HL-60 (cell line): ENCODE data around the gene LCOR.

Experiments
- DNase-seq, 2 experiments: peaks; one replicate each; pipeline ENCODE4 v3.0.0-alpha.2; 2010 to 2020; ENCODE audit warnings: low read depth in 1 of 2, low spot score in 1 of 2
- H3K27ac ChIP-seq: fragments of 250-450 bp; sonication (Bioruptor Pico); replicated peaks from 2 replicates; pipeline ENCODE4 v1.5.1; 2020; ENCODE audit warnings: mild to moderate bottlenecking, moderate library complexity
- H3K27me3 ChIP-seq: fragments of 250-450 bp; sonication (Bioruptor Pico); 2 replicates; pipeline ENCODE4 v1.5.1; 2021; ENCODE audit warnings: mild to moderate bottlenecking, moderate library complexity; ENCODE audit not compliant: insufficient read depth, poor library complexity, severe bottlenecking
- H3K4me3 ChIP-seq: replicated peaks from 2 replicates; pipeline ENCODE4 v1.5.1; 2011; ENCODE audit warnings: mild to moderate bottlenecking, control low read depth, low read length; ENCODE audit not compliant: insufficient read depth
- GABPA ChIP-seq: IDR thresholded peaks from 2 replicates; pipeline ENCODE4 v1.6.1; 2012; ENCODE audit warnings: low read depth
- POLR2AphosphoS5 ChIP-seq: IDR thresholded peaks from 2 replicates; pipeline ENCODE4 v1.6.1; 2012; ENCODE audit warnings: low read depth
- SPI1 ChIP-seq: IDR thresholded peaks from 2 replicates; pipeline ENCODE4 v1.6.1; 2012; ENCODE audit warnings: low read depth, mild to moderate bottlenecking, borderline replicate concordance
- TF ChIP-seq, protein P1 (sequence below): IDR thresholded peaks from one replicate; pipeline ENCODE4 v1.5.1; 2011; ENCODE audit warnings: low read length, control low read depth, inconsistent platforms; ENCODE audit not compliant: insufficient read depth
- TF ChIP-seq, protein P2 (sequence below): IDR thresholded peaks from 2 replicates; pipeline ENCODE4 v1.6.1; 2012; ENCODE audit warnings: low read depth; ENCODE audit not compliant: insufficient replicate concordance

The LCOR gene

DNA sequence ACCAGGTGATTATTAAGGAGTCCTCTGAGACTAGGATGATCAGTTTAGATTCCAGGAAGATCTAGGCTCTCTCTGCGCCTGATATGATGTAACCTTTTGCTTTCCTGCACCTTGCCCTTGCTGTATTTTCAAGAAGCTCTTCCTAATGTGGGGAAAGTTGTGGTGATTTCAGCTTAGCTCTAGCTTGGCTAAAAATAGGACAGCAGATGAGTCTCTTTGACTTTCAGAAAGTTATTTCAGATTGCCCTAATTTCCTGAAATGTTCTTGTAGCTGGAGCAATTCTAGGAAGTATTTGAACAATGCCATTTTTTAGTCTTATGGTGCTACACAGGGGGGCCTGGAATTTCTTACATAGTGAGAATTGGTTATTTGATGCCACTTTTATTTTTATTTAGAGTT lies 3.8 kb downstream of the LCOR start:
- peak in 1 of 2 experiments; percentile 39 for DNase-seq
- Histone ChIP-seq H3K4me3 (no peak overlapping the region), H3K27ac (no peak overlapping the region), H3K27me3 (no peaks in the 10 kb centered on the region)
- TF ChIP-seq GABPA (no peak), POLR2AphosphoS5 (no peak), SPI1 (no peak)
- TF ChIP-seq, protein P1, sequence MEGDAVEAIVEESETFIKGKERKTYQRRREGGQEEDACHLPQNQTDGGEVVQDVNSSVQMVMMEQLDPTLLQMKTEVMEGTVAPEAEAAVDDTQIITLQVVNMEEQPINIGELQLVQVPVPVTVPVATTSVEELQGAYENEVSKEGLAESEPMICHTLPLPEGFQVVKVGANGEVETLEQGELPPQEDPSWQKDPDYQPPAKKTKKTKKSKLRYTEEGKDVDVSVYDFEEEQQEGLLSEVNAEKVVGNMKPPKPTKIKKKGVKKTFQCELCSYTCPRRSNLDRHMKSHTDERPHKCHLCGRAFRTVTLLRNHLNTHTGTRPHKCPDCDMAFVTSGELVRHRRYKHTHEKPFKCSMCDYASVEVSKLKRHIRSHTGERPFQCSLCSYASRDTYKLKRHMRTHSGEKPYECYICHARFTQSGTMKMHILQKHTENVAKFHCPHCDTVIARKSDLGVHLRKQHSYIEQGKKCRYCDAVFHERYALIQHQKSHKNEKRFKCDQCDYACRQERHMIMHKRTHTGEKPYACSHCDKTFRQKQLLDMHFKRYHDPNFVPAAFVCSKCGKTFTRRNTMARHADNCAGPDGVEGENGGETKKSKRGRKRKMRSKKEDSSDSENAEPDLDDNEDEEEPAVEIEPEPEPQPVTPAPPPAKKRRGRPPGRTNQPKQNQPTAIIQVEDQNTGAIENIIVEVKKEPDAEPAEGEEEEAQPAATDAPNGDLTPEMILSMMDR, result no peak
- TF ChIP-seq, protein P2, sequence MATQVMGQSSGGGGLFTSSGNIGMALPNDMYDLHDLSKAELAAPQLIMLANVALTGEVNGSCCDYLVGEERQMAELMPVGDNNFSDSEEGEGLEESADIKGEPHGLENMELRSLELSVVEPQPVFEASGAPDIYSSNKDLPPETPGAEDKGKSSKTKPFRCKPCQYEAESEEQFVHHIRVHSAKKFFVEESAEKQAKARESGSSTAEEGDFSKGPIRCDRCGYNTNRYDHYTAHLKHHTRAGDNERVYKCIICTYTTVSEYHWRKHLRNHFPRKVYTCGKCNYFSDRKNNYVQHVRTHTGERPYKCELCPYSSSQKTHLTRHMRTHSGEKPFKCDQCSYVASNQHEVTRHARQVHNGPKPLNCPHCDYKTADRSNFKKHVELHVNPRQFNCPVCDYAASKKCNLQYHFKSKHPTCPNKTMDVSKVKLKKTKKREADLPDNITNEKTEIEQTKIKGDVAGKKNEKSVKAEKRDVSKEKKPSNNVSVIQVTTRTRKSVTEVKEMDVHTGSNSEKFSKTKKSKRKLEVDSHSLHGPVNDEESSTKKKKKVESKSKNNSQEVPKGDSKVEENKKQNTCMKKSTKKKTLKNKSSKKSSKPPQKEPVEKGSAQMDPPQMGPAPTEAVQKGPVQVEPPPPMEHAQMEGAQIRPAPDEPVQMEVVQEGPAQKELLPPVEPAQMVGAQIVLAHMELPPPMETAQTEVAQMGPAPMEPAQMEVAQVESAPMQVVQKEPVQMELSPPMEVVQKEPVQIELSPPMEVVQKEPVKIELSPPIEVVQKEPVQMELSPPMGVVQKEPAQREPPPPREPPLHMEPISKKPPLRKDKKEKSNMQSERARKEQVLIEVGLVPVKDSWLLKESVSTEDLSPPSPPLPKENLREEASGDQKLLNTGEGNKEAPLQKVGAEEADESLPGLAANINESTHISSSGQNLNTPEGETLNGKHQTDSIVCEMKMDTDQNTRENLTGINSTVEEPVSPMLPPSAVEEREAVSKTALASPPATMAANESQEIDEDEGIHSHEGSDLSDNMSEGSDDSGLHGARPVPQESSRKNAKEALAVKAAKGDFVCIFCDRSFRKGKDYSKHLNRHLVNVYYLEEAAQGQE, result no peak

DNA sequence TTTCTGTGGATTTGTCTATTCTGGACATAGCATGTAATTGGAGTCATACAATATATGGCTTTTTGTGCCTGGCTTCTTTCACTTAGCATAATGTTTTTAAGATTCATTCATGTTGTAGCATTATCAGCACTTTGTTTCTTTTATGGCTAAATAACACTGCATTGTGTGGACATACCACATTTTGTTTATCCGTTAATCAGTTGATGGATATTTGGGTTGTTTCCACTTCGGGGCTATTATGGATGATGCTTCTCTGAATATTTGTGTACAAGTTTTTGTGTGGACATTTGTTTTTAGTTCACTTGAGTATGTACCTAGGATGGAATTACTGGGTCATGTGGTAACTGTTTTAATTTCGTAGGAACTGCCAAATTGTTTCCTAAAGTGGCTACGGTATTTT lies 6.4 kb downstream of the LCOR start:
- Histone ChIP-seq H3K27ac (no peak overlapping the region), H3K27me3 (no peaks in the 10 kb centered on the region), H3K4me3 (no peak overlapping the region)
- TF ChIP-seq, protein P2, result no peak
- no peak for TF ChIP-seq POLR2AphosphoS5
- TF ChIP-seq, protein P1, result no peak
- TF ChIP-seq SPI1, result no peak
- no peak for TF ChIP-seq GABPA
- no peak for DNase-seq

DNA sequence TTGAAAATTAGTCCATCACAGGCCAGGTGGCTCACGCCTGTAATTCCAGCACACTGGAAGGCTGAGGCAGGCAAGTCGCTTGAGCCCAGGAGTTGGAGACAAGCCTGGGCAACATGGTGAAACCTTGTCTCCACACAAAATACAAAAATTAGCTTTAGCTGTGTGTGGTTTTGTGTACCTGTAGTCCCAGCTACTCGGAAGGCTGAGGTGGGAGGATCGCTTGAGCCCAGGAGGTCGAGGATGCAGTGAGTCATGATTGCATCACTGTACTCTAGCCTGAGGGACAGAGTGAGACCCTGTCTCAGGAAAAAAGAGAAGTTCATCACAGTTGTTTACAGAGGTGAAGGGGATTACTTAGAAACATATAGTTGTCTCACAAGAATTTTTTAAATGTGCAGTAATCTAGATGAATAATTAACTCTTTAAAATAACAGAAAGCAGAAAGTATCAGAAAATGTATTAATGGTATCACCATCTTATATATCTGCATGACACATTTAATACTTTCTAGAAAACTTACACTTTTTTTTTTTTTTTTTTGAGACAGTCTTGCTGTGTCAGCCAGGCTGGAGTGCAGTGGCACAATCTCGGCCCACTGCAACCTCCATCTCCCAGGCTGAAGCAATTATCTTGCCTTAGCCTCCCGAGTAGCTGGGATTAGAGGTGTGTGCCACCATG lies 8.9 kb downstream of the LCOR start:
- peak in 1 of 2 experiments; percentile 66 for DNase-seq
- 0 out of 2 replicates have a peak overlapping the region, but pooled peaks have one; percentile 25 for H3K27ac ChIP-seq
- H3K4me3 ChIP-seq, result no peak overlapping the region
- no peaks in the 10 kb centered on the region for H3K27me3 ChIP-seq
- TF ChIP-seq SPI1 (no peak), POLR2AphosphoS5 (no peak), GABPA (no peak)
- TF ChIP-seq, protein P2, result no peak
- TF ChIP-seq, protein P1, result no peak
